HepG2 (cell line): ENCODE results near the gene GLTPD2. TPM values are rescaled to one million over a fixed set of nuclear protein-coding genes. Genes with fewer than 3 reads are reported as not detected.

Experiments used
- ATAC-seq: fragments of 200-7000 bp; cut with Tn5 transposase; 3 replicates; pipeline ENCODE4 v1.9.1; 2020; ENCODE audit warnings: mild to moderate bottlenecking, moderate library complexity
- BruUV-seq: library from RNA; stranded (reverse); fragments of 400-500 nt; replicated peaks from 2 replicates; lab custom pipeline; 2021; lab: Mats Ljungman, UMichigan
- CTCF ChIA-PET: fragments of 300-600 bp; formaldehyde crosslinking; extraction: SDS; loops from one replicate; lab custom pipeline; 2021; ENCODE audit warnings: low total read pairs, inconsistent platforms, low intra/inter-chr PET ratio; lab: Yijun Ruan, JAX
- POLR2A ChIA-PET: fragments of 350-600 bp; sonication (Branson Sonifier 250); formaldehyde crosslinking; loops from one replicate; lab custom pipeline; 2020; ENCODE audit warnings: antibody characterized with exemption, inconsistent platforms; lab: Yijun Ruan, JAX
- DNase-seq: peaks from one replicate; pipeline ENCODE4 v3.0.0-alpha.2; 2015; ENCODE audit warnings: low spot score
- FAIRE-seq: peaks from 3 replicates; lab custom pipeline; 2011; peaks lifted over from hg19 to GRCh38; lab: Jason Lieb, UNC
- H2AFZ ChIP-seq: one replicate; pipeline ENCODE4 v1.6.1; 2011; ENCODE audit warnings: low read length, inconsistent platforms
- H3K27ac ChIP-seq: fragments of 300-600 bp; 3 replicates; pipeline ENCODE4 v1.8.0; 2011; ENCODE audit warnings: mixed run types, mild to moderate bottlenecking, mixed read lengths, low read length, inconsistent platforms; ENCODE audit not compliant: insufficient read depth; ENCODE audit errors: extremely low read length
- H3K27me3 ChIP-seq, 2 experiments: fragments of 200-600 bp in 1 of 2; 2 replicates in 1 of 2; 3 replicates in 1 of 2; pipeline versions ENCODE4 v1.6.0 to v1.8.0; 2011; ENCODE audit warnings: low read length in 2 of 2, mild to moderate bottlenecking in 2 of 2, moderate library complexity in 2 of 2, inconsistent platforms in 1 of 2; ENCODE audit not compliant: insufficient read depth in 2 of 2, control insufficient read depth in 1 of 2
- H3K36me3 ChIP-seq, 2 experiments: fragments of 200-600 bp in 1 of 2; replicated peaks in 1 of 2; 2 replicates in 1 of 2; 3 replicates in 1 of 2; pipeline versions ENCODE4 v1.5.1 to v1.8.0; 2011; ENCODE audit warnings: low read length in 2 of 2, inconsistent platforms in 1 of 2; ENCODE audit not compliant: insufficient read depth in 2 of 2, control insufficient read depth in 1 of 2
- H3K4me1 ChIP-seq: 2 replicates; pipeline ENCODE4 v1.5.1; 2012; ENCODE audit warnings: low read length, inconsistent platforms; ENCODE audit not compliant: insufficient read depth
- H3K4me2 ChIP-seq: 2 replicates; pipeline ENCODE4 v1.6.0; 2011; ENCODE audit warnings: low read depth, low read length, inconsistent platforms
- H3K4me3 ChIP-seq, 3 experiments: fragments of 200-600 bp in 1 of 3; sonication (generic), shearing (Covaris generic) in 1 of 3; replicated peaks in 1 of 3; 2 replicates each; pipeline ENCODE4 v1.5.1; 2011 to 2016; ENCODE audit warnings: low read length in 3 of 3, inconsistent platforms in 2 of 3, low read depth in 2 of 3, mild to moderate bottlenecking in 2 of 3, control low read depth in 1 of 3, mixed read lengths in 1 of 3; ENCODE audit not compliant: insufficient read depth in 1 of 3
- H3K79me2 ChIP-seq: one replicate; pipeline ENCODE4 v1.6.1; 2011; ENCODE audit warnings: low read length, inconsistent platforms; ENCODE audit not compliant: insufficient read depth
- H3K9ac ChIP-seq: 2 replicates; pipeline ENCODE4 v1.6.0; 2011; ENCODE audit warnings: mild to moderate bottlenecking, low read depth, low read length, inconsistent platforms; ENCODE audit not compliant: insufficient read depth
- H3K9me3 ChIP-seq: 2 replicates; pipeline ENCODE4 v1.5.1; 2012; ENCODE audit warnings: mild to moderate bottlenecking, low read length
- H4K20me1 ChIP-seq: 2 replicates; pipeline ENCODE4 v1.6.0; 2011; ENCODE audit warnings: inconsistent platforms, mild to moderate bottlenecking, low read length, moderate library complexity; ENCODE audit not compliant: insufficient read depth
- CC2D1A ChIP-seq: sonication (generic); formaldehyde crosslinking; IDR thresholded peaks from 2 replicates; pipeline ENCODE4 v1.8.1; 2023; ENCODE audit warnings: mild to moderate bottlenecking, missing genetic modification reagents
- DDIT3 ChIP-seq: sonication (generic); formaldehyde crosslinking; IDR thresholded peaks from 2 replicates; pipeline ENCODE4 v1.4.0; 2020; ENCODE audit warnings: mild to moderate bottlenecking, missing genetic modification reagents
- GPN1 ChIP-seq: sonication (generic); formaldehyde crosslinking; IDR thresholded peaks from 2 replicates; pipeline ENCODE4 v1.5.1; 2020; ENCODE audit warnings: missing genetic modification reagents, borderline replicate concordance
- MAFF ChIP-seq: IDR thresholded peaks from 2 replicates; pipeline ENCODE4 v1.6.1; 2011; ENCODE audit warnings: low read depth, low read length, improper control_type of control experiment
- NFYC ChIP-seq: IDR thresholded peaks from 2 replicates; pipeline ENCODE4 v1.6.1; 2016; ENCODE audit warnings: missing genetic modification reagents, missing compliant biosample characterization
- POLR2A ChIP-seq, 2 experiments: IDR thresholded peaks; 2 replicates each; pipeline ENCODE4 v1.6.1; 2011; ENCODE audit warnings: low read depth in 2 of 2, low read length in 2 of 2, mild to moderate bottlenecking in 1 of 2, moderate library complexity in 1 of 2; ENCODE audit not compliant: insufficient read depth in 1 of 2
- PRPF4 ChIP-seq: fragments of 200-400 bp; formaldehyde crosslinking; IDR thresholded peaks from 2 replicates; pipeline ENCODE4 v1.6.1; 2016; ENCODE audit warnings: low read length, low read depth; ENCODE audit not compliant: poor library complexity, severe bottlenecking
- SMYD3 ChIP-seq: sonication (generic); formaldehyde crosslinking; IDR thresholded peaks from 2 replicates; pipeline ENCODE4 v1.8.1; 2023; ENCODE audit warnings: mild to moderate bottlenecking, missing genetic modification reagents
- SP5 ChIP-seq: IDR thresholded peaks from 2 replicates; pipeline ENCODE4 v1.6.1; 2016; ENCODE audit warnings: low read depth, borderline replicate concordance
- TRIM22 ChIP-seq: fragments of 450-650 bp; IDR thresholded peaks from 2 replicates; pipeline ENCODE4 v1.6.1; 2017
- ZBTB42 ChIP-seq: sonication (generic); formaldehyde crosslinking; IDR thresholded peaks from 2 replicates; pipeline ENCODE4 v1.5.0; 2020; ENCODE audit warnings: mild to moderate bottlenecking, missing genetic modification reagents
- ZFP91 ChIP-seq: sonication (generic); formaldehyde crosslinking; IDR thresholded peaks from 2 replicates; pipeline ENCODE4 v1.9.0; 2022; ENCODE audit warnings: missing genetic modification reagents, mild to moderate bottlenecking, borderline replicate concordance
- ZNF275 ChIP-seq: sonication (generic); formaldehyde crosslinking; IDR thresholded peaks from 2 replicates; pipeline ENCODE4 v1.8.0; 2022; ENCODE audit warnings: missing genetic modification reagents, mild to moderate bottlenecking, inconsistent platforms, borderline replicate concordance
- ZNF446 ChIP-seq: sonication (generic); formaldehyde crosslinking; IDR thresholded peaks from 2 replicates; pipeline ENCODE4 v1.5.0; 2020; ENCODE audit warnings: mild to moderate bottlenecking, missing genetic modification reagents
- ZNF552 ChIP-seq: sonication (generic); formaldehyde crosslinking; IDR thresholded peaks from 2 replicates; pipeline ENCODE4 v1.9.0; 2022; ENCODE audit warnings: missing genetic modification reagents, mild to moderate bottlenecking, borderline replicate concordance
- ZNF740 ChIP-seq: sonication (generic); formaldehyde crosslinking; IDR thresholded peaks from 2 replicates; pipeline ENCODE4 v1.4.0; 2020; ENCODE audit warnings: missing genetic modification reagents
- WGBS: methylation state at CpG from one replicate; pipeline ENCODE4 v1.1.6; 2017; ENCODE audit warnings: low lambda C conversion rate; 5-methylcytosine and 5-hydroxymethylcytosine counted together
- in situ Hi-C: cut with HindIII; loops from 2 replicates; pipeline ENCODE4 v1.10.0; 2017; ENCODE audit warnings: low pct_unique_long_range_greater_than_20kb; ENCODE audit not compliant: extremely low pct_ligation_motif_present
- intact Hi-C: fragments of 100-400 bp; cut with micrococcal nuclease; formaldehyde crosslinking; loops from one replicate; pipeline ENCODE4 v1.10.0; 2022; ENCODE audit not compliant: unreplicated experiment
- polyA plus RNA-seq, 8 experiments: library from polyadenylated mRNA; depleted of rRNA in 3 of 8; stranded (reverse) in 7 of 8; unstranded in 1 of 8; fragments of >200 nt; fragmentation: Illumina TruSeq in 4 of 8; extraction: Trizol in 4 of 8; gene quantifications; 2 replicates each; pipeline versions ENCODE4 v1.2.1 to v1.2.3, GENCODE V29; 2011 to 2016; ENCODE audit warnings: low read depth in 4 of 8, missing spikeins in 1 of 8, mixed read lengths in 1 of 8; ENCODE audit not compliant: insufficient read depth in 1 of 8
- total RNA-seq, 5 experiments: library from RNA; depleted of rRNA; stranded (reverse); fragments of >200 nt; fragmentation: Illumina TruSeq; extraction: Trizol; gene quantifications; 2 replicates each; pipeline ENCODE4 v1.2.3, GENCODE V29; 2016; ENCODE audit warnings: low read depth in 1 of 5
- TF ChIP-seq, protein P1 (sequence below): sonication (generic); formaldehyde crosslinking; IDR thresholded peaks from 2 replicates; pipeline ENCODE4 v1.5.1; 2020; ENCODE audit warnings: mild to moderate bottlenecking, missing genetic modification reagents, moderate library complexity
- TF ChIP-seq, protein P2 (sequence below): sonication (generic); formaldehyde crosslinking; IDR thresholded peaks from 2 replicates; pipeline ENCODE4 v1.5.0; 2020; ENCODE audit warnings: mild to moderate bottlenecking, low read depth, missing genetic modification reagents, borderline replicate concordance

The GLTPD2 gene
- total and polyA plus RNA-seq, 2 of the 13 experiments (the other 11 are each of a cell fraction or from before 2014, with no cell fraction given), result 7.5 to 12.9 TPM

GRCh38 chr17:4772235-4772613, 16.5 kb upstream of the GLTPD2 start:
- Histone ChIP-seq H3K9ac (peak overlapping the region; percentile 81), H3K4me3 (peak overlapping the region; percentile 65 to 83 (median 75)), H3K9me3 (no peaks in the 10 kb centered on the region), H2AFZ (no peak overlapping the region), H3K27me3 (no peaks in the 10 kb centered on the region; a peak in 1 of 5 replicates), H3K27ac (peak overlapping the region; percentile 76), H3K79me2 (peaks cover 27% of the 10 kb centered on the region), H3K36me3 (no peaks in the 10 kb centered on the region; a peak in 1 of 5 replicates), H3K4me2 (peak overlapping the region; percentile 88), H4K20me1 (no peaks in the 10 kb centered on the region; the same call in 1 of the 2 replicates), H3K4me1 (peaks cover 83% of the 10 kb centered on the region)
- BruUV-seq, result TSS peak; percentile 88
- peak; percentile 55 for ATAC-seq
- intact Hi-C loops, result loop anchor here (5.0 kb wide), 1 partner anchor 40 kb away; the partner anchor contains the start of gene MED11
- WGBS, result 23% methylated on average over 7 of the region's 10 CpGs
- POLR2A ChIA-PET, result interaction anchor here (1.0 to 13.3 kb wide), 18 partner anchors 8 to 168 kb away, joined by 3 to 317 read pairs (median 9); partner anchors contain the start of genes ARRB2, CXCL16, GLTPD2 and MED11
- CTCF ChIA-PET, result no interaction called here
- DNase-seq, result no peak
- FAIRE-seq, result no peak
- in situ Hi-C loops, result no loop called here
- TF ChIP-seq CC2D1A (CRISPR knock-in tag) (no peak), NFYC (CRISPR knock-in tag) (no peak), ZNF740 (CRISPR knock-in tag) (no peak), SMYD3 (CRISPR knock-in tag) (0 out of 2 replicates have a peak, but pooled peaks have one; percentile 13), ZNF552 (CRISPR knock-in tag) (no peak), POLR2A (IDR thresholded peaks at IDR 0.05; ENCODE audit: insufficient read depth in 1 of 2, low read depth in 2 of 2, low read length in 2 of 2) (0 out of 4 replicates have a peak, but pooled peaks of 1 of the 2 experiments have one; percentile 26), DDIT3 (CRISPR knock-in tag) (no peak), SP5 (0 out of 2 replicates have a peak, but pooled peaks have one; percentile 11), GPN1 (CRISPR knock-in tag) (no peak), TRIM22 (no peak), PRPF4 (no peak), ZNF446 (CRISPR knock-in tag) (0 out of 2 replicates have a peak, but pooled peaks have one; percentile 72), ZBTB42 (0 out of 2 replicates have a peak, but pooled peaks have one; percentile 25), ZNF275 (CRISPR knock-in tag) (0 out of 2 replicates have a peak, but pooled peaks have one; percentile 1), ZFP91 (CRISPR knock-in tag) (peak; percentile 5; the same call in 1 of the 2 replicates), MAFF (no peak)
- TF ChIP-seq, protein P1, sequence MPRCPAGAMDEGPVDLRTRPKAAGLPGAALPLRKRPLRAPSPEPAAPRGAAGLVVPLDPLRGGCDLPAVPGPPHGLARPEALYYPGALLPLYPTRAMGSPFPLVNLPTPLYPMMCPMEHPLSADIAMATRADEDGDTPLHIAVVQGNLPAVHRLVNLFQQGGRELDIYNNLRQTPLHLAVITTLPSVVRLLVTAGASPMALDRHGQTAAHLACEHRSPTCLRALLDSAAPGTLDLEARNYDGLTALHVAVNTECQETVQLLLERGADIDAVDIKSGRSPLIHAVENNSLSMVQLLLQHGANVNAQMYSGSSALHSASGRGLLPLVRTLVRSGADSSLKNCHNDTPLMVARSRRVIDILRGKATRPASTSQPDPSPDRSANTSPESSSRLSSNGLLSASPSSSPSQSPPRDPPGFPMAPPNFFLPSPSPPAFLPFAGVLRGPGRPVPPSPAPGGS (CRISPR knock-in tag), result no peak
- TF ChIP-seq, protein P2, sequence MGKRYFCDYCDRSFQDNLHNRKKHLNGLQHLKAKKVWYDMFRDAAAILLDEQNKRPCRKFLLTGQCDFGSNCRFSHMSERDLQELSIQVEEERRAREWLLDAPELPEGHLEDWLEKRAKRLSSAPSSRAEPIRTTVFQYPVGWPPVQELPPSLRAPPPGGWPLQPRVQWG (CRISPR knock-in tag), result no peak
